Effector memory CD8-positive, alpha-beta T cell (primary cell): Measurements from ENCODE around the gene TEX22.

Source experiments
- ATAC-seq: fragments of 150-1000 bp; cut with Tn5 transposase; replicated peaks from 2 replicates; pipeline ENCODE4 v1.10.0; 2021; ENCODE audit warnings: mild to moderate bottlenecking, moderate library complexity
- DNase-seq, 3 experiments: peaks; one replicate each; pipeline ENCODE4 v3.0.0; 2021
- H3K27ac Mint-ChIP-seq, 2 donors: one replicate each; pipeline ENCODE4 v1.8.0; 2022; ENCODE audit warnings: mild to moderate bottlenecking in 2 of 2, mixed read lengths in 2 of 2, moderate library complexity in 2 of 2
- H3K27me3 Mint-ChIP-seq, 2 donors: one replicate each; pipeline ENCODE4 v1.8.0; 2022; ENCODE audit warnings: mixed read lengths in 2 of 2
- H3K36me3 Mint-ChIP-seq: one replicate; pipeline ENCODE4 v1.8.0; 2022; ENCODE audit warnings: mild to moderate bottlenecking, moderate library complexity, mixed read lengths; ENCODE audit not compliant: insufficient read depth
- H3K4me1 Mint-ChIP-seq, 2 donors: one replicate each; pipeline ENCODE4 v1.8.0; 2022; ENCODE audit warnings: low read depth in 2 of 2, mixed read lengths in 2 of 2
- H3K4me3 Mint-ChIP-seq, 2 donors: one replicate each; pipeline ENCODE4 v1.8.0; 2022; ENCODE audit warnings: mild to moderate bottlenecking in 2 of 2, mixed read lengths in 2 of 2, moderate library complexity in 2 of 2
- H3K9me3 Mint-ChIP-seq, 2 donors: one replicate each; pipeline ENCODE4 v1.8.0; 2022; ENCODE audit warnings: mixed read lengths in 2 of 2

TEX22 gene

GRCh38 chr14:105384605-105385321 lies 13.6 kb upstream of the TEX22 start:
- Mint-ChIP-seq H3K36me3 (peaks cover 3% of the 10 kb centered on the region), H3K4me1 (no peaks in the 10 kb centered on the region), H3K4me3 (no peak overlapping the region), H3K9me3 (no peaks in the 10 kb centered on the region), H3K27ac (no peak overlapping the region), H3K27me3 (no peaks in the 10 kb centered on the region)
- no peak for DNase-seq
- no peak for ATAC-seq

DNA sequence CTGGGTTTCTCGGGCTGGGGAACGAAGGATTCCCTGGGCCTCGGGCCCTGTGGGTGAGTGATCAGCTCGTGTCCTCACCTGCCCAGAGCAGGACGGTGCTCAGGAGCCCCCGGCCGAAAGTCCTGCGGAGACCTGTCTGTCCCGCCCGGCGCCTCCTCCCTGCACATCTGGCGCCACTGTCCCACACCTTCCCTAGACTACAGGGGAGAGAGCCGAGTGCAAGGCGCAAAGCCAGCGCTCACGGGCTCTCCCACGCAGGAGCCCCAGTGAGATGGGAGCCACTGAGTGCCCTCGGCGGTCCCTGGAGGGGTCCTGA lies 13.1 kb upstream of the TEX22 start:
- ATAC-seq: no peak
- Mint-ChIP-seq H3K4me1 (no peaks in the 10 kb centered on the region), H3K36me3 (peaks cover 3% of the 10 kb centered on the region), H3K9me3 (no peaks in the 10 kb centered on the region), H3K4me3 (no peak overlapping the region), H3K27me3 (no peaks in the 10 kb centered on the region), H3K27ac (no peak overlapping the region)
- no peak for DNase-seq

DNA sequence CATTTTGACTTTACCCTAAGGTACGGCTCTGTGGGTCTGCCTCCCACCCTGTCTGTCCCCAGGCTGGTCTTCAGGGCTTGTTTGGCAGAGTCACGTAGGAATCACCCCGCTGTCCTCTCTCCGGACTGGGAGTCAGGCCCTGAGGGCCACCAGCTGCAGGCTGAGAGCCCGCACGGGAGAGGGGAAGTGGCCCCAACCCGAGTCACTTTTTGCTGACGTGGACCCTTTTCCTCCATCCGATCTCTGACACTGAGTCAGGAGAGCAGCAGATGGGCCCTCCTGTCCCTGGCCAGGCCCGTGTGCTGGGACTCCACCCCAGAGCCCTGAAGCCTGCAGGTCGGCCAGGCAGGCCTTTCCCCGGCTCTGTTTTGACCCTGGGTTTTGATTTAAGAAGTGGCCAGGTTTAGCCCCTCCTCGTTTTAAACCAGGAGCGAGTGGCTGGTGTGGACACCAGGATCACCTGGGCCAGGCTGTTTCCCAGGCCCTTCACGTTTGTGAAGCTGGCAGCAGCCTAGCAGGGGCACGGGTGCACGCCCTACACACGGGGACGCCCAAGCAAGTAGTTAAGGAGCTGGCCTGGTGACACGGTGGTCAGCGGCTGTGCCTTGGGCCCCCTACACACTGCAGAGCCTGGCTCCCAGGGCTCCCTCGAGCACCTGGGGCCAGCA lies 12.5 kb upstream of the TEX22 start:
- Mint-ChIP-seq H3K4me1 (no peaks in the 10 kb centered on the region), H3K36me3 (peaks cover 3% of the 10 kb centered on the region), H3K9me3 (no peaks in the 10 kb centered on the region), H3K27me3 (no peaks in the 10 kb centered on the region), H3K4me3 (no peak overlapping the region), H3K27ac (no peak overlapping the region)
- ATAC-seq (no peak), DNase-seq (no peak)

GRCh38 chr14:105386581-105387529 lies 11.5 kb upstream of the TEX22 start:
- no peak overlapping the region for H3K27ac Mint-ChIP-seq
- no peak for DNase-seq
- H3K27me3 Mint-ChIP-seq: no peaks in the 10 kb centered on the region
- H3K4me1 Mint-ChIP-seq: no peaks in the 10 kb centered on the region
- H3K4me3 Mint-ChIP-seq: no peak overlapping the region
- ATAC-seq: no peak
- peaks cover 3% of the 10 kb centered on the region for H3K36me3 Mint-ChIP-seq
- no peaks in the 10 kb centered on the region for H3K9me3 Mint-ChIP-seq

GRCh38 chr14:105387530-105387922 lies 10.8 kb upstream of the TEX22 start:
- Mint-ChIP-seq H3K9me3 (no peaks in the 10 kb centered on the region), H3K36me3 (peaks cover 3% of the 10 kb centered on the region), H3K4me1 (no peaks in the 10 kb centered on the region), H3K27me3 (no peaks in the 10 kb centered on the region), H3K27ac (no peak overlapping the region), H3K4me3 (no peak overlapping the region)
- DNase-seq: no peak
- no peak for ATAC-seq

DNA sequence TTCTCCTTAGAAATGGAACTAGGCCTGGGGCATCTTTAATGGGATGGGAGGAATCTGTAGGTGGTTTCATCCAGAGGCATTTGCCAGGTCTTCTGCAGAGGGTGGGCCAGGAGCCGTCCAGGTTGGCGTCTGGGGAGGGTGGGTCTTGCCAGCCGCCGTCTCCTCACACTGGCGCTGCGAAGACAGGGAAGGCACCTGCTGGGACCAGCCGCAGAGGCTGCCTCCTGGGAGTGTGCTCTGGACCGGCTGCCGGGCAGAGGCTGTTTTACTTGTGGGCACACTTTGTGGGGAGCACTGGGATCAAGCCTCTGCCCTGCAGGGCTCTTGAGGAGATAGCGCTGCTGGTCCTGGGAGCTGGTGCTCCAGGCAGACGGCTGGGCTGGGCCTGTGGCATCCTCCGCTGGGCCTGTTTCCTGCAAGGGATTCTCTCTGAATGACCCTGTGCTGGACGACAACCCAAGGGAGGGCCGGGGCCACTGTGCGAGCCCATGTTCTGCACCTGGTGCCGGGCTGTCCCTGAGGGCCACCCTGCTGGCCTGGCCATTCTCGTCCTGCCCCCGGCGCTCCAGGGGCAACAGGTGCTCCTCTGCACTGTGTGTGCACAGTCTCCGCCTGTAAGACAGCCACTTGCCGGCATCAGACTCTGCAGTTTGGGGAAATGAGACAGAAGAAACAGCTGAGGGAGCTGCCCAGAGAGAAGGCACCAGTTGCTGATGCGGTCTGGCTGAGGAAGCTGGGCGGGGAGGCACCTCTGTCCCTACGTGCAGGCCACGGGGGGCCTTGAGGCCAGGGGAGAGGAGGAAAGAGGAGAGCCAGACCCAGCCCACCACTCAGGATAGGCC lies 10.0 kb upstream of the TEX22 start:
- Mint-ChIP-seq H3K4me3 (no peak overlapping the region), H3K27ac (no peak overlapping the region)

GRCh38 chr14:105388976-105389375 lies 9.4 kb upstream of the TEX22 start:
- Mint-ChIP-seq H3K27ac (no peak overlapping the region), H3K4me1 (no peaks in the 10 kb centered on the region), H3K9me3 (no peaks in the 10 kb centered on the region), H3K36me3 (peaks cover 3% of the 10 kb centered on the region), H3K4me3 (no peak overlapping the region), H3K27me3 (no peaks in the 10 kb centered on the region)
- no peak for ATAC-seq
- DNase-seq: no peak

More for the DNA sequence above, 10.0 kb upstream of the TEX22 start:
- no peak for ATAC-seq
- Mint-ChIP-seq H3K9me3 (no peaks in the 10 kb centered on the region), H3K4me1 (no peaks in the 10 kb centered on the region), H3K27me3 (no peaks in the 10 kb centered on the region), H3K36me3 (peaks cover 3% of the 10 kb centered on the region)
- DNase-seq: no peak

DNA sequence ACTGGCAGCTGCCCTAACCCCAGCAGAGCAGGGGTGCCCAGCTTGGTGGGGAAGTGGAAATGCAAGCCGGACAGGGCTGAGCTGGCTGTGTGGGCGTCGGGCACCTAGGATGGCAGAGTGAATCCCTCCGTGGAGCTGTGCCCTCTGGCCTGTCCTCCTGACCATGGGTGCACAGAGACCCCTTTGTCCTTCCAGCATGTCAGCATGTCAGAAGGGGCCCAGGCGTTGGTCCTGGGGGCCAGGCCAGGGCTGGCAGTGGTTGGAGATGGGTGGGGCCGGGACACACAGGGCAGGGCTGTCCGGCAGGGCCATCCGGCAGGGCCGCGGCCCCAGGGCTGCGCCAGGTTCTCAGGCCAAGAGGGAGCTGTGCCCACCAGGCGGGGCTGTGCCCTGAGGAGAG lies 8.8 kb upstream of the TEX22 start:
- H3K4me3 Mint-ChIP-seq: no peak overlapping the region
- DNase-seq: no peak
- no peak for ATAC-seq
- H3K9me3 Mint-ChIP-seq: no peaks in the 10 kb centered on the region
- no peaks in the 10 kb centered on the region for H3K27me3 Mint-ChIP-seq
- no peak overlapping the region for H3K27ac Mint-ChIP-seq
- H3K4me1 Mint-ChIP-seq: no peaks in the 10 kb centered on the region
- H3K36me3 Mint-ChIP-seq: peaks cover 3% of the 10 kb centered on the region

- Mint-ChIP-seq H3K4me1 (no peaks in the 10 kb centered on the region), H3K9me3 (no peaks in the 10 kb centered on the region), H3K4me3 (no peak overlapping the region), H3K27ac (peak overlapping the region in 1 of 2 donors; percentile 83), H3K36me3 (peaks cover 3% of the 10 kb centered on the region), H3K27me3 (no peaks in the 10 kb centered on the region)
- ATAC-seq (no peak), DNase-seq (no peak)
These were observed 8.1 kb upstream of the TEX22 start for GRCh38 chr14:105389976-105390848.

- Mint-ChIP-seq H3K27ac (no peak overlapping the region), H3K4me1 (no peaks in the 10 kb centered on the region)
- no peak for ATAC-seq
These were observed 7.4 kb upstream of the TEX22 start for GRCh38 chr14:105390849-105391500.

GRCh38 chr14:105391541-105391940 lies 6.8 kb upstream of the TEX22 start:
- Mint-ChIP-seq H3K4me1 (no peaks in the 10 kb centered on the region), H3K36me3 (peaks cover 3% of the 10 kb centered on the region), H3K27ac (no peak overlapping the region), H3K9me3 (no peaks in the 10 kb centered on the region), H3K27me3 (no peaks in the 10 kb centered on the region), H3K4me3 (no peak overlapping the region)
- no peak for ATAC-seq
- DNase-seq: no peak

More at GRCh38 chr14:105390849-105391500, 7.4 kb upstream of the TEX22 start:
- DNase-seq: no peak
- peaks cover 3% of the 10 kb centered on the region for H3K36me3 Mint-ChIP-seq
- H3K4me3 Mint-ChIP-seq: no peak overlapping the region
- H3K27me3 Mint-ChIP-seq: no peaks in the 10 kb centered on the region
- no peaks in the 10 kb centered on the region for H3K9me3 Mint-ChIP-seq
